ENCODE measurements around the gene MBNL1. TPM values are rescaled to one million over a fixed set of nuclear protein-coding genes. Genes with fewer than 3 reads are reported as not detected.

Gene MBNL1
- total RNA-seq, 1 experiment from 2014 or later = 117 TPM

DNA sequence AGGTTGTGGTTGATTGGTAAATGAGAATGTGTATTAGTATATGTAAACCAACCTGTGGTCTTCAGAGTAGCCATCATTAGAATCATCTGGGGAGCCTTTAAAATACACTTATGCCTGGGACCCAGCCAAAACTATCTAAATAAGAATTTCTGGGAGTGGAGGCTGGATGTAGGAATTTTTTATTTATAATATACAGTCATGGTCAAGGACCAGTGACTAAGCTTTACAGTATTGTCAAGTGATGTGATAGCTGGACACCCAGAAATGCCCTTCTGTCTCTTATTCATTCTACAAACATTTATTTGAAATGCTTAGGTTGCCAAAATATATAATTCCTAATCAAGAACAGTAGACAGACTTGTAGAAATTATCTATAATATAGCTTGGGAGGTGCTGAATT lies 132.2 kb downstream of the MBNL1 start:
- intact Hi-C loops (cut with micrococcal nuclease; ENCODE audit: unreplicated experiment) = no loop called here
- ChIA-PET POLR2A (ENCODE audit: low non-redundant PET) (no interaction called here), CTCF (no interaction called here)
- no peak overlapping the region for H3K27ac ChIP-seq (ENCODE audit: low read depth, low read length, poor library complexity, severe bottlenecking)
- no peak for TF ChIP-seq EZH2 (IDR thresholded peaks at IDR 0.05; ENCODE audit: borderline replicate concordance, low read depth, low read length, poor library complexity, severe bottlenecking)
- TF ChIP-seq, protein P1, sequence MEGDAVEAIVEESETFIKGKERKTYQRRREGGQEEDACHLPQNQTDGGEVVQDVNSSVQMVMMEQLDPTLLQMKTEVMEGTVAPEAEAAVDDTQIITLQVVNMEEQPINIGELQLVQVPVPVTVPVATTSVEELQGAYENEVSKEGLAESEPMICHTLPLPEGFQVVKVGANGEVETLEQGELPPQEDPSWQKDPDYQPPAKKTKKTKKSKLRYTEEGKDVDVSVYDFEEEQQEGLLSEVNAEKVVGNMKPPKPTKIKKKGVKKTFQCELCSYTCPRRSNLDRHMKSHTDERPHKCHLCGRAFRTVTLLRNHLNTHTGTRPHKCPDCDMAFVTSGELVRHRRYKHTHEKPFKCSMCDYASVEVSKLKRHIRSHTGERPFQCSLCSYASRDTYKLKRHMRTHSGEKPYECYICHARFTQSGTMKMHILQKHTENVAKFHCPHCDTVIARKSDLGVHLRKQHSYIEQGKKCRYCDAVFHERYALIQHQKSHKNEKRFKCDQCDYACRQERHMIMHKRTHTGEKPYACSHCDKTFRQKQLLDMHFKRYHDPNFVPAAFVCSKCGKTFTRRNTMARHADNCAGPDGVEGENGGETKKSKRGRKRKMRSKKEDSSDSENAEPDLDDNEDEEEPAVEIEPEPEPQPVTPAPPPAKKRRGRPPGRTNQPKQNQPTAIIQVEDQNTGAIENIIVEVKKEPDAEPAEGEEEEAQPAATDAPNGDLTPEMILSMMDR (conservative IDR thresholded peaks at IDR 0.05; ENCODE audit: low read depth, low read length) = no peak
- H3K27me3 ChIP-seq (replicated peaks; ENCODE audit: insufficient read depth, low read depth, low read length, poor library complexity) = no peaks in the 10 kb centered on the region
- no peak overlapping the region for H3K4me3 ChIP-seq (ENCODE audit: low read depth, low read length, poor library complexity, severe bottlenecking)
- BruUV-seq (replicated peaks) = no TSS peak
- no peaks in the 10 kb centered on the region for H3K9me3 ChIP-seq (ENCODE audit: low read depth, low read length, poor library complexity, severe bottlenecking)
- no peak for DNase-seq (ENCODE audit: low spot score)
- no peaks in the 10 kb centered on the region for H3K36me3 ChIP-seq (ENCODE audit: insufficient read depth, low read length, poor library complexity, severe bottlenecking)
- peaks cover 33% of the 10 kb centered on the region for H3K4me1 ChIP-seq (ENCODE audit: insufficient read depth, low read length, poor library complexity, severe bottlenecking)

DNA sequence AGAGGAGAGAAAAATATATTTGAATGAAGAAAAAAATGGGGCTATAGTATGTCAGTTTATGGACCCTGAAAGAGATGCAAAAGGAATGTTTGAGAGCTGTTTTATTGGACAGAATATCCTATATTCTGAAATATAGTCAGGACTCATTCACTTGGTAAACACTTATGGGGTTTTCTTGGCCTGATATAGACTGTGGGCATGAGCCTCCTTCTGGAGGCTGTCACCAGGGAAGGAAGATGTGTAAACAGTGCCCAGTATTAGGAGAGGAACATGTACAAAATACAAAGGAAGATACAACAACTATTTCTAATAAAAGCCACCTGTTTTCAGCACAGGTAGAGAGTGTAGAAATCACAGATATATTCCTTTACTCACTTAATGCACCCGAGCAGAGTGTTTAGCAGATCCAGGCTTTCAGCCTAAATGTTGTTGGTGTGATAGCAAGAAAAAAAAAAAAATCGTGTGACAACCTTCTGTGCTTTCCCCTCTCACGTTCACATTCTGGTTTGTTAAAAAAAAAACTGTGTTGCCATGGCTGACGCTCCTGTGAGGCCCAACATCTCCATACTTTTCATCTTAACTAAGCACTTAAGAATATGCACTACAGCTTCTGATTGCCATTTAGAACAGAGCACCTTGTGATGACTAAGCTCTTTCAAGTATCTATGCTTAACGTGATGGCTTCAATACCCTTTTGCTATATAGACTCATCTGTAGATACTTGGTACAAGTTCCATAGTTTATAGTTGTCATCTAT lies 134.1 kb downstream of the MBNL1 start:
- intact Hi-C loops (cut with micrococcal nuclease; ENCODE audit: unreplicated experiment) = no loop called here
- Histone ChIP-seq H3K36me3 (ENCODE audit: insufficient read depth, low read length, poor library complexity, severe bottlenecking) (no peaks in the 10 kb centered on the region), H3K4me1 (ENCODE audit: insufficient read depth, low read length, poor library complexity, severe bottlenecking) (peaks cover 45% of the 10 kb centered on the region), H3K27me3 (replicated peaks; ENCODE audit: insufficient read depth, low read depth, low read length, poor library complexity) (no peaks in the 10 kb centered on the region), H3K27ac (ENCODE audit: low read depth, low read length, poor library complexity, severe bottlenecking) (no peak overlapping the region), H3K9me3 (ENCODE audit: low read depth, low read length, poor library complexity, severe bottlenecking) (no peaks in the 10 kb centered on the region), H3K4me3 (ENCODE audit: low read depth, low read length, poor library complexity, severe bottlenecking) (no peak overlapping the region)
- POLR2A ChIA-PET (ENCODE audit: low non-redundant PET) = no interaction called here
- TF ChIP-seq, protein P1 (conservative IDR thresholded peaks at IDR 0.05; ENCODE audit: low read depth, low read length) = no peak
- TF ChIP-seq EZH2 (IDR thresholded peaks at IDR 0.05; ENCODE audit: borderline replicate concordance, low read depth, low read length, poor library complexity, severe bottlenecking) = no peak
- no peak for DNase-seq (ENCODE audit: low spot score)
- no TSS peak for BruUV-seq (replicated peaks)
- CTCF ChIA-PET = no interaction called here

DNA sequence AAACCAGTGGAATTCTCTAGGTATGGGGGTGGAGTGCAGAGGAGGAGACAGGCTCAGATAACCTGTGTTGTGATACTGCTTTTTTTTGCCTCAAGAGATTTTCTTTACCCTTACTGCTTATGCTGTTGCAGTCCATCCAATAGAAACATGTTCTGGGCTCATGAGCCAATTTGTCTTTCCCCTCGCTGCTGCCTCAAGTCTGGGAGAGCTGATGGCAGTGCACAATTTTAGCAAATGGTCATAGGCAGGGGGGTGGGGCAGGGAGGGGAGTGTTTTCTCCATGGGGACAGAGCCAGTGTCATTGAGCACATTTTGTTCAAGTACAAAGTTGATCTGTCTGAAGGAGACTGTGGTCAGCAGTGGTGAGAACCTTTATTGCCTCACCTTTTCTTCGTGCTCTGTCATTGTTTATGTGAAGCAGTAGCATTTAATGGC lies 134.9 kb downstream of the MBNL1 start:
- Histone ChIP-seq H3K27me3 (replicated peaks; ENCODE audit: insufficient read depth, low read depth, low read length, poor library complexity) (no peaks in the 10 kb centered on the region), H3K4me3 (ENCODE audit: low read depth, low read length, poor library complexity, severe bottlenecking) (no peak overlapping the region), H3K27ac (ENCODE audit: low read depth, low read length, poor library complexity, severe bottlenecking) (no peak overlapping the region), H3K4me1 (ENCODE audit: insufficient read depth, low read length, poor library complexity, severe bottlenecking) (peaks cover 42% of the 10 kb centered on the region), H3K9me3 (ENCODE audit: low read depth, low read length, poor library complexity, severe bottlenecking) (no peaks in the 10 kb centered on the region), H3K36me3 (ENCODE audit: insufficient read depth, low read length, poor library complexity, severe bottlenecking) (no peaks in the 10 kb centered on the region)
- POLR2A ChIA-PET (ENCODE audit: low non-redundant PET) = no interaction called here
- intact Hi-C loops (cut with micrococcal nuclease; ENCODE audit: unreplicated experiment) = no loop called here
- TF ChIP-seq EZH2 (IDR thresholded peaks at IDR 0.05; ENCODE audit: borderline replicate concordance, low read depth, low read length, poor library complexity, severe bottlenecking) = no peak
- TF ChIP-seq, protein P1 (conservative IDR thresholded peaks at IDR 0.05; ENCODE audit: low read depth, low read length) = no peak
- CTCF ChIA-PET = no interaction called here
- no TSS peak for BruUV-seq (replicated peaks)
- DNase-seq (ENCODE audit: low spot score) = no peak
